Stomach (tissue), 9 donors: ENCODE data around the gene PHACTR3. TPM values are rescaled to one million over a fixed set of nuclear protein-coding genes. Genes with fewer than 3 reads are reported as not detected.

Experiments used
- DNase-seq, 2 donors: peaks; one replicate each; pipeline versions ENCODE4 v3.0.0 to v3.0.0-alpha.2; 2013 to 2019
- H3K27ac ChIP-seq, 5 donors: fragments of 200-600 bp in 4 of 5; sonication (generic) in 4 of 5; one replicate each; pipeline ENCODE4 v1.5.1; 2013 to 2019; ENCODE audit warnings: mild to moderate bottlenecking in 1 of 5, moderate library complexity in 1 of 5
- H3K27me3 ChIP-seq, 3 donors: fragments of 200-600 bp; sonication (generic); one replicate each; pipeline ENCODE4 v1.5.1; 2017 to 2019; ENCODE audit warnings: mixed run types in 1 of 3
- H3K36me3 ChIP-seq, 4 donors: fragments of 200-600 bp; sonication (generic); 1 replicate in 3 of 4; 2 replicates in 1 of 4; pipeline ENCODE4 v1.5.1; 2016 to 2019
- H3K4me1 ChIP-seq, 4 donors: fragments of 200-600 bp; sonication (generic); one replicate each; pipeline ENCODE4 v1.5.1; 2016 to 2019
- H3K4me3 ChIP-seq, 4 donors: fragments of 200-600 bp; sonication (generic) in 3 of 4; one replicate each; pipeline ENCODE4 v1.5.1; 2016 to 2019; ENCODE audit warnings: mild to moderate bottlenecking in 1 of 4
- H3K9me3 ChIP-seq, 4 donors: fragments of 200-600 bp; sonication (generic); one replicate each; pipeline ENCODE4 v1.5.1; 2016 to 2019
- CTCF ChIP-seq, 7 experiments: fragments of 450-650 bp in 4 of 7; fragments of 200-600 bp in 3 of 7; sonication (generic) in 3 of 7; IDR thresholded peaks; one replicate each; pipeline ENCODE4 v1.5.1; 2016 to 2019; ENCODE audit warnings: antibody characterized with exemption in 7 of 7, control low read depth in 2 of 7, mild to moderate bottlenecking in 1 of 7
- EP300 ChIP-seq: sonication (generic); formaldehyde crosslinking; IDR thresholded peaks from one replicate; pipeline ENCODE4 v1.6.1; 2017; ENCODE audit warnings: antibody characterized with exemption
- POLR2A ChIP-seq, 4 donors: fragments of 450-650 bp; IDR thresholded peaks; one replicate each; pipeline ENCODE4 v1.6.1; 2016; ENCODE audit warnings: antibody characterized with exemption in 4 of 4, control low read depth in 2 of 4, mild to moderate bottlenecking in 1 of 4, moderate library complexity in 1 of 4
- POLR2AphosphoS5 ChIP-seq, 3 donors: sonication (generic); formaldehyde crosslinking; IDR thresholded peaks; one replicate each; pipeline ENCODE4 v1.6.1; 2016; ENCODE audit warnings: antibody characterized with exemption in 3 of 3
- WGBS, 5 donors: extraction: QIAGEN DNeasy Blood & Tissue Kit in 3 of 5; methylation state at CpG; one replicate each; pipeline versions ENCODE4 v1.1.5 to v1.1.7; 2013 to 2018; 5-methylcytosine and 5-hydroxymethylcytosine counted together
- intact Hi-C: fragments of 100-400 bp; cut with DNase I; formaldehyde crosslinking; loops from one replicate; pipeline ENCODE4 v1.15.1; 2023; ENCODE audit warnings: low total_unique reads
- polyA plus RNA-seq, 3 donors: library from polyadenylated mRNA; stranded (reverse); fragments of 200-250 nt; gene quantifications; one replicate each; pipeline ENCODE4 v1.2.3, GENCODE V29; 2013
- total RNA-seq, 5 donors: library from RNA; depleted of rRNA; stranded (reverse); fragments of >200 nt; gene quantifications; one replicate each; pipeline versions ENCODE4 v1.1.0 to v1.2.3, GENCODE V29; 2014 to 2016
- donor health status: healthy with polysubstance abuse.
- donor health status: Bipolar disorder and iron deficiency.
- donor health status: healthy.

The PHACTR3 gene
- total and polyA plus RNA-seq, 8 donors, result 0.55 to 3.7 (median 3.2) TPM; not detected in 3

GRCh38 chr20:59597240-59597639 lies 7.1 kb upstream of the PHACTR3 start:
- peaks cover 0 to 55% (median 11%) of the 10 kb centered on the region in 3 donors for H3K27me3 ChIP-seq

DNA sequence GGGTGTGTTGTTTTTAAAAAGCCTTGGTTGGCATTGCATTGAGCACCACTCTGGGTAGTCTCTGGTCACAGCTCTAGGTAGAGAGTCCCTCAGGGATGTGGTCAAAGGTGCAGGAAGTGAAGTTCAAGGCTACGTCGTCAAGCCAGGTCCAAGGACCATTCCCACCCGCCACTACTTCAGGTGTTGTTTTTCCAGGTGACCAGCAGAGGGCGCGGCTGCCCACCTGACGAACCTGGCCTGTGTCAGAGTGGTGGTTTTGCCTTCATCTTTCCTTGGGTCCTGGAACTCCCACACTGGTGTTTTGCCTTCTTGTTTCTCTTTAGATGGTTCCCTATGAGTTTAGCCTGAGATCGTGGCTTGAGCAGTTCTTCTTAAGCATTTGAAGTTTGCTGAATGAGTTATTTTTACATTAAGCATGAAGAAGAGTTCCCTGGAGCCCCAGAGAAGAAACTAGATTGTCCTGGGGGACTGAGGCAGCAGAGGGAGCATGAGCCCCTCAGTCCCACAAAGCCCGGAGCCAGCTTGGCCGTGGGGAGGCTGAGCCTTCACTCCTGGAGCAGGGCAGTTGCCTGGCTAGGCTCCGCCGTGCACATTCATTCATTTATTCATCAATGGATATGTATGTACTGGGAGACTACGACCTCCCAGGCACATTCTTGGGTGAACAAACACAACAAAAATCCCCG lies 5.6 kb upstream of the PHACTR3 start:
- no peaks in the 10 kb centered on the region for H3K36me3 ChIP-seq
- 29 to 30% (median 29%) methylated on average over 13 of the region's 13 CpGs for WGBS, 5 donors
- peaks cover 3 to 70% (median 26%) of the 10 kb centered on the region in 3 donors for H3K27me3 ChIP-seq
- no peak for TF ChIP-seq POLR2AphosphoS5 (IDR thresholded peaks at IDR 0.05)
- peak in 5 of 7 experiments; percentile 43 to 69 (median 52) for TF ChIP-seq CTCF (IDR thresholded peaks at IDR 0.05)
- DNase-seq, result peak; percentile 29 to 78
- intact Hi-C loops, result no loop called here
- no peak overlapping the region for H3K27ac ChIP-seq
- no peak overlapping the region for H3K4me3 ChIP-seq
- H3K9me3 ChIP-seq, result no peaks in the 10 kb centered on the region
- peaks cover 0 to 6% (median 0%) of the 10 kb centered on the region in 4 donors for H3K4me1 ChIP-seq

More at GRCh38 chr20:59597240-59597639, 7.1 kb upstream of the PHACTR3 start:
- no peak overlapping the region for H3K4me3 ChIP-seq
- intact Hi-C loops, result no loop called here
- H3K4me1 ChIP-seq, result peaks cover 0 to 6% (median 0%) of the 10 kb centered on the region in 4 donors
- no peak for DNase-seq
- 61 to 84% (median 70%) methylated on average over 1 of the region's 1 CpG for WGBS, 5 donors
- no peaks in the 10 kb centered on the region for H3K9me3 ChIP-seq
- no peaks in the 10 kb centered on the region for H3K36me3 ChIP-seq
- no peak for TF ChIP-seq CTCF (IDR thresholded peaks at IDR 0.05)
- TF ChIP-seq EP300, result no peak
- no peak for TF ChIP-seq POLR2AphosphoS5 (IDR thresholded peaks at IDR 0.05)
- no peak for TF ChIP-seq POLR2A (IDR thresholded peaks at IDR 0.05)
- H3K27ac ChIP-seq, result no peak overlapping the region

GRCh38 chr20:59599941-59600340 lies 4.4 kb upstream of the PHACTR3 start:
- Histone ChIP-seq H3K36me3 (no peaks in the 10 kb centered on the region), H3K4me1 (peaks cover under 1 to 15% (median 5%) of the 10 kb centered on the region in 4 donors), H3K9me3 (no peaks in the 10 kb centered on the region), H3K27me3 (peaks cover 4 to 82% (median 38%) of the 10 kb centered on the region in 3 donors), H3K4me3 (no peak overlapping the region), H3K27ac (no peak overlapping the region)
- DNase-seq, result no peak
- TF ChIP-seq CTCF (IDR thresholded peaks at IDR 0.05) (no peak), POLR2A (IDR thresholded peaks at IDR 0.05) (no peak), EP300 (no peak), POLR2AphosphoS5 (IDR thresholded peaks at IDR 0.05) (no peak)
- 83 to 94% (median 93%) methylated on average over 3 of the region's 3 CpGs for WGBS, 5 donors
- intact Hi-C loops, result no loop called here

GRCh38 chr20:59600472-59600871 lies 3.9 kb upstream of the PHACTR3 start:
- H3K4me1 ChIP-seq, result peaks cover 6 to 21% (median 10%) of the 10 kb centered on the region in 4 donors
- no peak overlapping the region for H3K27ac ChIP-seq
- WGBS, 5 donors, result 66 to 86% (median 81%) methylated on average over 4 to 5 of the region's 5 CpGs
- peaks cover 6 to 87% (median 43%) of the 10 kb centered on the region in 3 donors for H3K27me3 ChIP-seq
- H3K9me3 ChIP-seq, result no peaks in the 10 kb centered on the region
- H3K36me3 ChIP-seq, result no peaks in the 10 kb centered on the region
- DNase-seq, result no peak
- no peak for TF ChIP-seq POLR2A (IDR thresholded peaks at IDR 0.05)
- no peak for TF ChIP-seq CTCF (IDR thresholded peaks at IDR 0.05)
- no peak for TF ChIP-seq POLR2AphosphoS5 (IDR thresholded peaks at IDR 0.05)
- no peak for TF ChIP-seq EP300
- H3K4me3 ChIP-seq, result no peak overlapping the region
- intact Hi-C loops, result no loop called here
